ENCODE measurements around the gene FLOT2. TPM values are rescaled to one million over a fixed set of nuclear protein-coding genes. Genes with fewer than 3 reads are reported as not detected.
A peak's percentile ranks its signal among the peaks of the same experiment; 100 is the strongest.

The FLOT2 gene
- total RNA-seq, 4 donors from 2014 or later, result 15.3 to 37.9 (median 28.4) TPM

- TF ChIP-seq CTCF (IDR thresholded peaks at IDR 0.05 in 4 of 5, conservative IDR thresholded peaks at IDR 0.05 in 1 of 5), result no peak
- no peaks in the 10 kb centered on the region for H3K27me3 ChIP-seq
- peaks cover 0 to 50% of the 10 kb centered on the region in 2 donors for H3K36me3 ChIP-seq
- no peak overlapping the region for H3K4me3 ChIP-seq
- intact Hi-C loops (cut with DNase I; ENCODE audit: low total_unique reads), result loop anchor here (5.0 kb wide), 1 partner anchor 39 kb away; the partner anchor contains the start of gene FLOT2
- peaks cover 7 to 11% of the 10 kb centered on the region in 2 donors for H3K4me1 ChIP-seq
- H3K9me3 ChIP-seq, result no peaks in the 10 kb centered on the region
- in situ Hi-C loops (cut with MboI; ENCODE audit: low sequenced_read_pairs in 4 of 4), result loop anchor here (5.0 to 25.0 kb wide), 3 partner anchors 93 to 96 kb away; no protein-coding TSS in a partner anchor
- DNase-seq (no peak), ATAC-seq (no peak)
- H3K27ac ChIP-seq, result no peak overlapping the region
These were observed 39.4 kb downstream of the FLOT2 start for GRCh38 chr17:28857905-28858800.

GRCh38 chr17:28856028-28856574, 41.4 kb downstream of the FLOT2 start:
- intact Hi-C loops (cut with DNase I; ENCODE audit: low total_unique reads), result loop anchor here (5.0 kb wide), 1 partner anchor 41 kb away; the partner anchor contains the start of gene FLOT2
- no peak for DNase-seq
- no peak for ATAC-seq
- Histone ChIP-seq H3K36me3 (peaks cover 0 to 46% of the 10 kb centered on the region in 2 donors), H3K4me3 (peak overlapping the region in 1 of 4 donors; percentile 63), H3K27ac (no peak overlapping the region), H3K9me3 (no peaks in the 10 kb centered on the region), H3K4me1 (peaks cover 7 to 11% of the 10 kb centered on the region in 2 donors), H3K27me3 (no peaks in the 10 kb centered on the region)
- in situ Hi-C loops (cut with MboI; ENCODE audit: low sequenced_read_pairs in 4 of 4), result loop anchor here (5.0 to 25.0 kb wide), 3 partner anchors 91 to 94 kb away; no protein-coding TSS in a partner anchor
- TF ChIP-seq POLR2A (IDR thresholded peaks at IDR 0.05) (no peak), CTCF (IDR thresholded peaks at IDR 0.05 in 4 of 5, conservative IDR thresholded peaks at IDR 0.05 in 1 of 5) (no peak)

DNA sequence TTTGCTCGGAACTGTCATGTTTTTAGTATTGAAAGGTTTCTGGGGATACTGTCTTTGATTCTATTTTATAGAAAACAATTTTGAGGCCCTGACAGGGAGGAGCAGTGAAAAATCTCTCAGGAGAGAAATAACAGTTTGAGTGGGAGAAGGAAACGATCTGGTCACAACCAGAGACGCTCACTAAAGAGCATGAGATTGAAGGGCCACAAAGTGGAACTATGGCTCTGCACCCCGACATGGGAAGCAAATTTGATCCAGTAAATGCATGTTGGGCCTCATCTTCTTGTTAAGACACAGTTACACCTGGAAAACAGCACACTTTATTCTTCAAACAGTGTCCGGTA, 42.2 kb downstream of the FLOT2 start:
- Histone ChIP-seq H3K36me3 (peaks cover 0 to 38% of the 10 kb centered on the region in 2 donors), H3K27ac (peak overlapping the region; percentile 77 to 85 (median 82)), H3K27me3 (no peaks in the 10 kb centered on the region), H3K4me3 (peak overlapping the region; percentile 63 to 85 (median 75)), H3K9me3 (no peaks in the 10 kb centered on the region), H3K4me1 (peaks cover 7 to 11% of the 10 kb centered on the region in 2 donors)
- TF ChIP-seq POLR2A (IDR thresholded peaks at IDR 0.05) (no peak), CTCF (IDR thresholded peaks at IDR 0.05 in 4 of 5, conservative IDR thresholded peaks at IDR 0.05 in 1 of 5) (no peak)
- intact Hi-C loops (cut with DNase I; ENCODE audit: low total_unique reads) (loop anchor here (2.0 to 5.0 kb wide), 2 partner anchors 42 to 43 kb away; partner anchors contain the start of gene FLOT2), in situ Hi-C loops (cut with MboI; ENCODE audit: low sequenced_read_pairs in 4 of 4) (loop anchor here (5.0 to 25.0 kb wide), 3 partner anchors 91 to 93 kb away; no protein-coding TSS in a partner anchor)
- DNase-seq (no peak), ATAC-seq (no peak)

- peak; percentile 81 to 82 for DNase-seq
- intact Hi-C loops (cut with DNase I; ENCODE audit: low total_unique reads), result loop anchor here (1.0 to 5.0 kb wide), 3 partner anchors 42 to 91 kb away; partner anchors contain the start of gene FLOT2
- Histone ChIP-seq H3K4me1 (peaks cover 7 to 11% of the 10 kb centered on the region in 2 donors), H3K9me3 (no peaks in the 10 kb centered on the region), H3K27ac (peak within 1 kb of the TSS; percentile 77 to 85 (median 82)), H3K36me3 (peaks cover 0 to 32% of the 10 kb centered on the region in 2 donors), H3K4me3 (peak within 1 kb of the TSS; percentile 63 to 85 (median 75)), H3K27me3 (no peaks in the 10 kb centered on the region)
- in situ Hi-C loops (cut with MboI; ENCODE audit: low sequenced_read_pairs in 4 of 4), result loop anchor here (5.0 to 25.0 kb wide), 3 partner anchors 90 to 92 kb away; no protein-coding TSS in a partner anchor
- TF ChIP-seq CTCF (IDR thresholded peaks at IDR 0.05 in 4 of 5, conservative IDR thresholded peaks at IDR 0.05 in 1 of 5), result peak in 1 of 5 experiments; percentile 18
- peak; percentile 60 to 75 for TF ChIP-seq POLR2A (IDR thresholded peaks at IDR 0.05)
- peak; percentile 99 for ATAC-seq
These were observed 42.8 kb downstream of the FLOT2 start, which contains the start of gene ERAL1 for GRCh38 chr17:28854457-28855335. ERAL1 (plus strand) TSS chr17:28855016; CDS start chr17:28855035, 19 bp downstream.

All from gastrocnemius medialis (tissue), 4 donors.